ENCODE results near the gene RPL36.

DNA sequence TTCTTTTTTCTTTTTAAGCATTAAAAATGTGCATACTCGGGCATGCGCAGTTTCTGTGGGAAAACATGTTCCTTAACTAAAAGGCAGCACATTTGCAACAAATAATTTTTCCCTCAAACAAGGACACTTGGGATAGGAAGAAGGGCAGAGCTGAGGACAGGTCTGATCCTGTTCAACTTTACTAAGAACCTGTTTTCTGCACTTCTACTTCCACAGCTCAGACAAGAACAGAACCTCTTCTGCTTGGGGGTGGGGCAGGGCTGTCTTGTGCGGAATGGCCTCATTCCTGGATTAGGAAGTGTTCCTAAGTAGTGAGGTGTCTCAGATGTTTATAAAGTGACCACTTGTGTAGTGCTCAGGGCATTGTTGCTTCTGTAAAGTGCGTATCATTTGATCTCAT lies 48.9 kb upstream of the RPL36 start:
- TF ChIP-seq, protein P1, sequence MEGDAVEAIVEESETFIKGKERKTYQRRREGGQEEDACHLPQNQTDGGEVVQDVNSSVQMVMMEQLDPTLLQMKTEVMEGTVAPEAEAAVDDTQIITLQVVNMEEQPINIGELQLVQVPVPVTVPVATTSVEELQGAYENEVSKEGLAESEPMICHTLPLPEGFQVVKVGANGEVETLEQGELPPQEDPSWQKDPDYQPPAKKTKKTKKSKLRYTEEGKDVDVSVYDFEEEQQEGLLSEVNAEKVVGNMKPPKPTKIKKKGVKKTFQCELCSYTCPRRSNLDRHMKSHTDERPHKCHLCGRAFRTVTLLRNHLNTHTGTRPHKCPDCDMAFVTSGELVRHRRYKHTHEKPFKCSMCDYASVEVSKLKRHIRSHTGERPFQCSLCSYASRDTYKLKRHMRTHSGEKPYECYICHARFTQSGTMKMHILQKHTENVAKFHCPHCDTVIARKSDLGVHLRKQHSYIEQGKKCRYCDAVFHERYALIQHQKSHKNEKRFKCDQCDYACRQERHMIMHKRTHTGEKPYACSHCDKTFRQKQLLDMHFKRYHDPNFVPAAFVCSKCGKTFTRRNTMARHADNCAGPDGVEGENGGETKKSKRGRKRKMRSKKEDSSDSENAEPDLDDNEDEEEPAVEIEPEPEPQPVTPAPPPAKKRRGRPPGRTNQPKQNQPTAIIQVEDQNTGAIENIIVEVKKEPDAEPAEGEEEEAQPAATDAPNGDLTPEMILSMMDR (conservative IDR thresholded peaks at IDR 0.05): no peak
- TF ChIP-seq EZH2 (IDR thresholded peaks at IDR 0.05; ENCODE audit: low read depth): no peak
